Activated T-helper 1 cell treated with anti-CD3 and anti-CD28 coated beads, Interleukin-12 subunit alpha, Interleukin-12 subunit beta, Interleukin-2, Interleukin-4 antibody, amounts not matched to agents 30 ng/mL and 10 ng/mL and 1 ng/mL, durations not matched to agents 14 hours and 24 hours and 36 hours (primary cell): ENCODE measurements around the gene ZNF568. TPM values are rescaled to one million over a fixed set of nuclear protein-coding genes. Genes with fewer than 3 reads are reported as not detected.

ENCODE experiments used
- DNase-seq: peaks from one replicate; pipeline ENCODE4 v3.0.0; 2021; ENCODE audit warnings: low spot score
- H3K27ac Mint-ChIP-seq: one replicate; pipeline ENCODE4 v1.8.0; 2021; ENCODE audit warnings: mild to moderate bottlenecking, mixed read lengths
- H3K27me3 Mint-ChIP-seq: one replicate; pipeline ENCODE4 v1.8.0; 2022; ENCODE audit warnings: mild to moderate bottlenecking, moderate library complexity, mixed read lengths; ENCODE audit not compliant: insufficient read depth
- H3K36me3 Mint-ChIP-seq: one replicate; pipeline ENCODE4 v1.8.0; 2021; ENCODE audit warnings: low read depth, mixed read lengths
- H3K4me1 Mint-ChIP-seq: one replicate; pipeline ENCODE4 v1.8.0; 2021; ENCODE audit warnings: low read depth, mixed read lengths
- H3K4me3 Mint-ChIP-seq: one replicate; pipeline ENCODE4 v1.8.0; 2021; ENCODE audit warnings: mild to moderate bottlenecking, moderate library complexity, mixed read lengths
- H3K9me3 Mint-ChIP-seq: one replicate; pipeline ENCODE4 v1.8.0; 2021; ENCODE audit warnings: mixed read lengths
- intact Hi-C: fragments of 100-400 bp; cut with micrococcal nuclease; formaldehyde crosslinking; loops from one replicate; pipeline ENCODE4 v1.15.1; 2024
- total RNA-seq: library from RNA; stranded (reverse); gene quantifications from 2 replicates; pipeline ENCODE4 v1.2.3, GENCODE V29; 2022

Gene ZNF568
- total RNA-seq, 1 donor from 2014 or later, result 4.9 TPM

GRCh38 chr19:36963280-36963679, 47.1 kb downstream of the ZNF568 start:
- Mint-ChIP-seq H3K9me3 (peaks cover 45% of the 10 kb centered on the region), H3K27me3 (no peaks in the 10 kb centered on the region), H3K27ac (no peak overlapping the region), H3K4me3 (no peak overlapping the region), H3K36me3 (no peaks in the 10 kb centered on the region), H3K4me1 (no peaks in the 10 kb centered on the region)
- no peak for DNase-seq
- intact Hi-C loops, result no loop called here

- peaks cover 17% of the 10 kb centered on the region for H3K9me3 Mint-ChIP-seq
- intact Hi-C loops, result loop anchor here (2.0 to 5.0 kb wide), 3 partner anchors 122 to 620 kb away; partner anchors contain the start of genes ZNF345, ZNF540, ZNF569 and ZNF570
- H3K27me3 Mint-ChIP-seq, result no peaks in the 10 kb centered on the region
- no peak for DNase-seq
- peak overlapping the region; percentile 98 for H3K4me3 Mint-ChIP-seq
- no peak overlapping the region for H3K27ac Mint-ChIP-seq
- peaks cover 17% of the 10 kb centered on the region for H3K36me3 Mint-ChIP-seq
- peaks cover 12% of the 10 kb centered on the region for H3K4me1 Mint-ChIP-seq
Measured at GRCh38 chr19:36972571-36972970, 56.4 kb downstream of the ZNF568 start.

- Mint-ChIP-seq H3K27me3 (no peaks in the 10 kb centered on the region), H3K36me3 (peaks cover 24% of the 10 kb centered on the region), H3K9me3 (peaks cover 22% of the 10 kb centered on the region), H3K27ac (peak overlapping the region; percentile 87), H3K4me1 (peaks cover 12% of the 10 kb centered on the region), H3K4me3 (peak overlapping the region; percentile 98)
- intact Hi-C loops, result loop anchor here (1.0 to 5.0 kb wide), 8 partner anchors 57 to 619 kb away; partner anchors contain the start of genes ZNF345, ZNF420, ZNF540 and ZNF568
- peak; percentile 67 for DNase-seq
Measured at GRCh38 chr19:36973021-36973843, 57.1 kb downstream of the ZNF568 start.

GRCh38 chr19:36973844-36974195, 57.7 kb downstream of the ZNF568 start:
- Mint-ChIP-seq H3K9me3 (peaks cover 27% of the 10 kb centered on the region), H3K27me3 (no peaks in the 10 kb centered on the region), H3K4me3 (peak overlapping the region; percentile 98), H3K27ac (peak overlapping the region; percentile 87), H3K4me1 (peaks cover 12% of the 10 kb centered on the region), H3K36me3 (peaks cover 29% of the 10 kb centered on the region)
- no peak for DNase-seq
- intact Hi-C loops, result loop anchor here (1.0 to 5.0 kb wide), 8 partner anchors 58 to 618 kb away; partner anchors contain the start of genes ZNF345, ZNF420, ZNF540 and ZNF568

GRCh38 chr19:36986131-36986530, 70.0 kb downstream of the ZNF568 start:
- Mint-ChIP-seq H3K27ac (no peak overlapping the region), H3K4me3 (no peak overlapping the region), H3K9me3 (peaks cover 72% of the 10 kb centered on the region), H3K36me3 (peaks cover 5% of the 10 kb centered on the region), H3K27me3 (no peaks in the 10 kb centered on the region), H3K4me1 (no peaks in the 10 kb centered on the region)
- intact Hi-C loops, result no loop called here
- DNase-seq, result no peak

- no peaks in the 10 kb centered on the region for H3K27me3 Mint-ChIP-seq
- peaks cover 9% of the 10 kb centered on the region for H3K36me3 Mint-ChIP-seq
Measured at GRCh38 chr19:36986601-36987000, 70.5 kb downstream of the ZNF568 start.

GRCh38 chr19:36987091-36987490, 71.0 kb downstream of the ZNF568 start:
- intact Hi-C loops, result no loop called here
- Mint-ChIP-seq H3K27ac (no peak overlapping the region), H3K4me1 (no peaks in the 10 kb centered on the region), H3K9me3 (peaks cover 72% of the 10 kb centered on the region), H3K36me3 (peaks cover 12% of the 10 kb centered on the region), H3K27me3 (no peaks in the 10 kb centered on the region), H3K4me3 (no peak overlapping the region)
- DNase-seq, result no peak

More at GRCh38 chr19:36986601-36987000, 70.5 kb downstream of the ZNF568 start:
- Mint-ChIP-seq H3K4me3 (no peak overlapping the region), H3K27ac (no peak overlapping the region), H3K4me1 (no peaks in the 10 kb centered on the region), H3K9me3 (peaks cover 73% of the 10 kb centered on the region)
- intact Hi-C loops, result no loop called here
- no peak for DNase-seq

- Mint-ChIP-seq H3K4me1 (no peaks in the 10 kb centered on the region), H3K27me3 (no peaks in the 10 kb centered on the region), H3K9me3 (peaks cover 60% of the 10 kb centered on the region), H3K4me3 (no peak overlapping the region), H3K27ac (no peak overlapping the region), H3K36me3 (peaks cover 32% of the 10 kb centered on the region)
- DNase-seq, result no peak
- intact Hi-C loops, result no loop called here
Measured at GRCh38 chr19:36997152-36997842, 81.2 kb downstream of the ZNF568 start.

- H3K27ac Mint-ChIP-seq, result no peak overlapping the region
- H3K27me3 Mint-ChIP-seq, result no peaks in the 10 kb centered on the region
- peaks cover 57% of the 10 kb centered on the region for H3K9me3 Mint-ChIP-seq
- H3K4me1 Mint-ChIP-seq, result no peaks in the 10 kb centered on the region
- H3K36me3 Mint-ChIP-seq, result peaks cover 28% of the 10 kb centered on the region
- H3K4me3 Mint-ChIP-seq, result no peak overlapping the region
- DNase-seq, result no peak
- intact Hi-C loops, result no loop called here
Measured at GRCh38 chr19:36997843-36998235, 81.7 kb downstream of the ZNF568 start.

GRCh38 chr19:36999313-36999712, 83.2 kb downstream of the ZNF568 start:
- H3K4me3 Mint-ChIP-seq, result no peak overlapping the region
- no peaks in the 10 kb centered on the region for H3K27me3 Mint-ChIP-seq
- no peak overlapping the region for H3K27ac Mint-ChIP-seq
- peaks cover 23% of the 10 kb centered on the region for H3K36me3 Mint-ChIP-seq
- intact Hi-C loops, result no loop called here
- H3K9me3 Mint-ChIP-seq, result peaks cover 47% of the 10 kb centered on the region
- no peaks in the 10 kb centered on the region for H3K4me1 Mint-ChIP-seq
- no peak for DNase-seq

GRCh38 chr19:37007587-37008220, 91.6 kb downstream of the ZNF568 start:
- Mint-ChIP-seq H3K9me3 (peaks cover 61% of the 10 kb centered on the region), H3K27ac (no peak overlapping the region), H3K36me3 (peaks cover 3% of the 10 kb centered on the region), H3K4me1 (no peaks in the 10 kb centered on the region), H3K27me3 (no peaks in the 10 kb centered on the region), H3K4me3 (peak overlapping the region; percentile 77)
- peak; percentile 31 for DNase-seq
- intact Hi-C loops, result no loop called here

GRCh38 chr19:37009871-37010270, 93.7 kb downstream of the ZNF568 start:
- Mint-ChIP-seq H3K36me3 (peaks cover 4% of the 10 kb centered on the region), H3K4me1 (no peaks in the 10 kb centered on the region), H3K9me3 (peaks cover 64% of the 10 kb centered on the region), H3K27ac (no peak overlapping the region), H3K4me3 (no peak overlapping the region), H3K27me3 (no peaks in the 10 kb centered on the region)
- no peak for DNase-seq
- intact Hi-C loops, result no loop called here
